PC-3 (cell line): ENCODE results near the gene FARS2. TPM values are rescaled to one million over a fixed set of nuclear protein-coding genes. Genes with fewer than 3 reads are reported as not detected.
A peak's percentile ranks its signal among the peaks of the same experiment; 100 is the strongest.

Source experiments
- ATAC-seq: fragments of 200-7000 bp; cut with Tn5 transposase; 2 replicates; pipeline ENCODE4 v1.9.1; 2020; ENCODE audit warnings: mild to moderate bottlenecking, moderate library complexity
- BruUV-seq: library from RNA; stranded (reverse); fragments of 400-500 nt; replicated peaks from 2 replicates; lab custom pipeline; 2021; lab: Mats Ljungman, UMichigan
- CTCF ChIA-PET: fragments of 300-600 bp; sonication (Branson Sonifier 250); formaldehyde crosslinking; loops from one replicate; lab custom pipeline; 2022; ENCODE audit warnings: antibody characterized with exemption; lab: Charles Lee
- POLR2A ChIA-PET: fragments of 300-600 bp; sonication (Branson Sonifier 250); formaldehyde crosslinking; loops from one replicate; lab custom pipeline; 2022; ENCODE audit warnings: antibody characterized with exemption; ENCODE audit not compliant: unreplicated experiment; lab: Charles Lee
- DNase-seq: peaks from one replicate; pipeline ENCODE4 v3.0.0-alpha.2; 2015
- H2AFZ ChIP-seq: fragments of 300-600 bp; sonication (generic); 2 replicates; pipeline ENCODE4 v1.6.0; 2016; ENCODE audit warnings: antibody characterized with exemption, low read length
- H3F3A ChIP-seq: fragments of 300-600 bp; sonication (generic); one replicate; pipeline ENCODE4 v1.6.0; 2017; ENCODE audit warnings: antibody characterized with exemption, low read length, control low read depth, mild to moderate bottlenecking; ENCODE audit not compliant: unreplicated experiment
- H3K27ac ChIP-seq: fragments of 300-600 bp; sonication (generic); 2 replicates; pipeline ENCODE4 v1.5.1; 2016; ENCODE audit warnings: mild to moderate bottlenecking, low read length
- H3K27me3 ChIP-seq: fragments of 300-600 bp; sonication (generic); 2 replicates; pipeline ENCODE4 v1.6.1; 2016; ENCODE audit warnings: low read length, mixed read lengths
- H3K36me3 ChIP-seq: fragments of 300-600 bp; sonication (generic); 2 replicates; pipeline ENCODE4 v1.6.1; 2016; ENCODE audit warnings: low read depth, mixed run types, low read length, mixed read lengths
- H3K4me1 ChIP-seq: fragments of 300-600 bp; sonication (generic); 2 replicates; pipeline ENCODE4 v1.5.1; 2016; ENCODE audit warnings: low read length; ENCODE audit not compliant: insufficient read depth
- H3K4me2 ChIP-seq: fragments of 300-600 bp; sonication (generic); 2 replicates; pipeline ENCODE4 v1.6.0; 2016; ENCODE audit warnings: low read length
- H3K4me3 ChIP-seq: fragments of 300-600 bp; sonication (generic); 2 replicates; pipeline ENCODE4 v1.5.1; 2016; ENCODE audit warnings: mild to moderate bottlenecking, low read length, mixed read lengths
- H3K79me2 ChIP-seq: fragments of 300-600 bp; sonication (generic); 2 replicates; pipeline ENCODE4 v1.6.1; 2017; ENCODE audit warnings: low read length, mixed read lengths
- H3K9ac ChIP-seq: fragments of 300-600 bp; sonication (generic); 2 replicates; pipeline ENCODE4 v1.6.0; 2016; ENCODE audit warnings: mild to moderate bottlenecking, low read length
- H3K9me2 ChIP-seq: fragments of 300-600 bp; sonication (generic); replicated peaks from 2 replicates; pipeline ENCODE4 v1.6.1; 2016; ENCODE audit warnings: mixed run types, low read length, mixed read lengths
- H3K9me3 ChIP-seq: fragments of 300-600 bp; sonication (generic); 2 replicates; pipeline ENCODE4 v1.6.1; 2016; ENCODE audit warnings: low read length, mixed read lengths
- H4K20me1 ChIP-seq: fragments of 300-600 bp; sonication (generic); 2 replicates; pipeline ENCODE4 v1.6.1; 2016; ENCODE audit warnings: low read length, mixed read lengths
- CTCF ChIP-seq: fragments of 300-600 bp; sonication (generic); conservative IDR thresholded peaks from 2 replicates; pipeline ENCODE4 v1.5.1; 2017; ENCODE audit warnings: antibody characterized with exemption, low read depth, mild to moderate bottlenecking, low read length
- EZH2 ChIP-seq: fragments of 300-600 bp; sonication (generic); IDR thresholded peaks from one replicate; pipeline ENCODE4 v1.6.1; 2017; ENCODE audit warnings: antibody characterized with exemption, mild to moderate bottlenecking, low read length; ENCODE audit not compliant: unreplicated experiment
- EZH2phosphoT487 ChIP-seq: fragments of 300-600 bp; sonication (generic); IDR thresholded peaks from 2 replicates; pipeline ENCODE4 v1.6.1; 2018; ENCODE audit warnings: mild to moderate bottlenecking, antibody characterized with exemption, low read length, borderline replicate concordance
- intact Hi-C: fragments of 100-400 bp; cut with micrococcal nuclease; formaldehyde crosslinking; loops from 2 replicates; pipeline ENCODE4 v1.9.0; 2023
- total RNA-seq: library from RNA; depleted of rRNA; stranded (reverse); fragments of >200 nt; gene quantifications from 2 replicates; pipeline ENCODE4 v1.2.3, GENCODE V29; 2014

The FARS2 gene
- total RNA-seq, 1 experiment from 2014 or later = 23.0 TPM

- no peaks in the 10 kb centered on the region for H3K4me1 ChIP-seq
- no peaks in the 10 kb centered on the region for H3K9me2 ChIP-seq
- no peak for DNase-seq
- no TSS peak for BruUV-seq
- no peaks in the 10 kb centered on the region for H3F3A ChIP-seq
- H4K20me1 ChIP-seq = no peaks in the 10 kb centered on the region
- H3K27ac ChIP-seq = no peak overlapping the region
- POLR2A ChIA-PET = no interaction called here
- no peak overlapping the region for H3K4me3 ChIP-seq
- no peak overlapping the region for H3K9ac ChIP-seq
- no peaks in the 10 kb centered on the region for H3K9me3 ChIP-seq
- no peaks in the 10 kb centered on the region for H3K36me3 ChIP-seq
- CTCF ChIA-PET = no interaction called here
- H3K79me2 ChIP-seq = peaks cover 16% of the 10 kb centered on the region
- ATAC-seq = no peak
- no peak overlapping the region for H2AFZ ChIP-seq
- intact Hi-C loops = no loop called here
- no peaks in the 10 kb centered on the region for H3K27me3 ChIP-seq
- H3K4me2 ChIP-seq = no peak overlapping the region
- TF ChIP-seq EZH2 = no peak
- TF ChIP-seq CTCF = no peak
- no peak for TF ChIP-seq EZH2phosphoT487
Observed at GRCh38 chr6:5271926-5272325, 10.6 kb downstream of the FARS2 start.

- intact Hi-C loops = no loop called here
- no peak overlapping the region for H3K9ac ChIP-seq
- H3F3A ChIP-seq = no peaks in the 10 kb centered on the region
- no peaks in the 10 kb centered on the region for H3K36me3 ChIP-seq
- no peak for DNase-seq
- peaks cover 21% of the 10 kb centered on the region for H3K79me2 ChIP-seq
- no peaks in the 10 kb centered on the region for H3K4me1 ChIP-seq
- POLR2A ChIA-PET = no interaction called here
- ATAC-seq = no peak
- no peak overlapping the region for H3K4me2 ChIP-seq
- no peak for TF ChIP-seq EZH2phosphoT487
- TF ChIP-seq CTCF = no peak
- no peak for TF ChIP-seq EZH2
- no peaks in the 10 kb centered on the region for H3K27me3 ChIP-seq
- BruUV-seq = no TSS peak
- H4K20me1 ChIP-seq = no peaks in the 10 kb centered on the region
- H3K9me2 ChIP-seq = no peaks in the 10 kb centered on the region
- no peak overlapping the region for H3K4me3 ChIP-seq
- H2AFZ ChIP-seq = no peak overlapping the region
- H3K27ac ChIP-seq = no peak overlapping the region
- no peaks in the 10 kb centered on the region for H3K9me3 ChIP-seq
- CTCF ChIA-PET = no interaction called here
Observed at GRCh38 chr6:5274231-5274630, 12.9 kb downstream of the FARS2 start.

- no peaks in the 10 kb centered on the region for H4K20me1 ChIP-seq
- BruUV-seq = no TSS peak
- CTCF ChIA-PET = interaction anchor here (0.5 kb wide), 1 partner anchor 1088 kb away, joined by 3 read pairs; no protein-coding TSS in a partner anchor
- H2AFZ ChIP-seq = no peak overlapping the region
- H3K9me2 ChIP-seq = no peaks in the 10 kb centered on the region
- H3K79me2 ChIP-seq = peaks cover 15% of the 10 kb centered on the region
- no peaks in the 10 kb centered on the region for H3K4me1 ChIP-seq
- H3K9ac ChIP-seq = no peak overlapping the region
- H3K27me3 ChIP-seq = no peaks in the 10 kb centered on the region
- no peak overlapping the region for H3K27ac ChIP-seq
- H3K4me2 ChIP-seq = no peak overlapping the region
- H3F3A ChIP-seq = no peaks in the 10 kb centered on the region
- no peak overlapping the region for H3K4me3 ChIP-seq
- no peaks in the 10 kb centered on the region for H3K9me3 ChIP-seq
- H3K36me3 ChIP-seq = no peaks in the 10 kb centered on the region
- POLR2A ChIA-PET = no interaction called here
- intact Hi-C loops = no loop called here
- ATAC-seq = peak; percentile 33; the same call in 1 of the 2 replicates
- DNase-seq = peak; percentile 17
- no peak for TF ChIP-seq EZH2phosphoT487
- TF ChIP-seq CTCF = peak; percentile 35; the same call in 1 of the 2 replicates
Observed at GRCh38 chr6:5275497-5275896, 14.2 kb downstream of the FARS2 start.
